HEK293 (cell line): ENCODE measurements around the gene KRT80.

Experiments
- CTCF ChIA-PET: fragments of 350-600 bp; formaldehyde crosslinking; extraction: SDS; loops from one replicate; lab custom pipeline; 2021; ENCODE audit warnings: antibody characterized with exemption; lab: Yijun Ruan, JAX
- POLR2A ChIA-PET: fragments of 300-600 bp; formaldehyde crosslinking; extraction: SDS; loops from one replicate; lab custom pipeline; 2020; ENCODE audit warnings: antibody characterized with exemption, inconsistent platforms; lab: Yijun Ruan, JAX
- H3K27ac ChIP-seq: fragments of 200-500 bp; sonication (Bioruptor generic); 2 replicates; pipeline ENCODE4 v1.5.1; 2014; ENCODE audit warnings: low read depth, low read length, control low read depth, inconsistent platforms; ENCODE audit errors: extremely low read depth
- H3K36me3 ChIP-seq, 2 experiments: fragments of 200-500 bp in 1 of 2; sonication (Bioruptor generic) in 1 of 2; 1 replicate in 1 of 2; 2 replicates in 1 of 2; pipeline ENCODE4 v1.5.1; 2014 to 2017; ENCODE audit warnings: inconsistent platforms in 2 of 2, low read length in 2 of 2; ENCODE audit not compliant: control insufficient read depth in 2 of 2, insufficient read depth in 1 of 2
- H3K4me1 ChIP-seq: fragments of 200-500 bp; sonication (Bioruptor generic); 2 replicates; pipeline ENCODE4 v1.5.1; 2014; ENCODE audit warnings: mild to moderate bottlenecking, low read length, inconsistent platforms; ENCODE audit not compliant: control insufficient read depth, insufficient read depth
- H3K4me3 ChIP-seq: 2 replicates; pipeline ENCODE4 v1.5.1; 2011; ENCODE audit warnings: low read depth, mild to moderate bottlenecking, control low read depth, low read length, moderate library complexity
- H3K9me3 ChIP-seq: fragments of 200-500 bp; sonication (Bioruptor generic); 2 replicates; pipeline ENCODE4 v1.5.1; 2014; ENCODE audit warnings: low read depth, low read length, inconsistent platforms; ENCODE audit not compliant: control insufficient read depth, insufficient read depth
- PRDM10 ChIP-seq: fragments of 450-650 bp; formaldehyde crosslinking; IDR thresholded peaks from 2 replicates; pipeline ENCODE4 v1.5.1; 2016; ENCODE audit warnings: missing biosample characterization, missing genetic modification characterization
- PRDM4 ChIP-seq: fragments of 450-650 bp; formaldehyde crosslinking; IDR thresholded peaks from 2 replicates; pipeline ENCODE4 v1.5.1; 2017; ENCODE audit warnings: missing biosample characterization, missing genetic modification characterization
- ZBTB26 ChIP-seq: fragments of 450-650 bp; formaldehyde crosslinking; optimal IDR thresholded peaks from 2 replicates; pipeline ENCODE3; 2016; ENCODE audit warnings: missing biosample characterization, mild to moderate bottlenecking, missing genetic modification characterization
- ZFP69B ChIP-seq: fragments of 450-650 bp; formaldehyde crosslinking; IDR thresholded peaks from 2 replicates; pipeline ENCODE4 v1.5.1; 2016; ENCODE audit warnings: missing biosample characterization, missing genetic modification characterization
- ZIC2 ChIP-seq: fragments of 450-650 bp; formaldehyde crosslinking; IDR thresholded peaks from 2 replicates; pipeline ENCODE4 v1.5.1; 2016; ENCODE audit warnings: missing biosample characterization, missing genetic modification characterization
- ZNF174 ChIP-seq: fragments of 450-650 bp; formaldehyde crosslinking; IDR thresholded peaks from 2 replicates; pipeline ENCODE4 v1.5.0; 2017; ENCODE audit warnings: missing biosample characterization, mild to moderate bottlenecking, missing genetic modification characterization
- ZNF211 ChIP-seq: fragments of 450-650 bp; formaldehyde crosslinking; IDR thresholded peaks from 2 replicates; pipeline ENCODE4 v1.5.1; 2016; ENCODE audit warnings: low read depth, missing biosample characterization, missing genetic modification characterization
- ZNF350 ChIP-seq: fragments of 450-650 bp; formaldehyde crosslinking; IDR thresholded peaks from 2 replicates; pipeline ENCODE4 v1.5.0; 2017; ENCODE audit warnings: missing biosample characterization, mild to moderate bottlenecking, missing genetic modification characterization
- ZNF398 ChIP-seq: fragments of 450-650 bp; formaldehyde crosslinking; IDR thresholded peaks from 2 replicates; pipeline ENCODE4 v1.5.1; 2017; ENCODE audit warnings: missing biosample characterization, missing genetic modification characterization
- ZNF544 ChIP-seq: fragments of 450-650 bp; formaldehyde crosslinking; IDR thresholded peaks from 2 replicates; pipeline ENCODE4 v1.5.0; 2017; ENCODE audit warnings: missing biosample characterization, missing genetic modification characterization
- ZNF677 ChIP-seq: fragments of 450-650 bp; IDR thresholded peaks from 2 replicates; pipeline ENCODE4 v1.5.0; 2018; ENCODE audit warnings: missing biosample characterization, mild to moderate bottlenecking, missing genetic modification characterization, moderate library complexity
- ZNF747 ChIP-seq: fragments of 450-650 bp; formaldehyde crosslinking; IDR thresholded peaks from 2 replicates; pipeline ENCODE4 v1.5.1; 2016; ENCODE audit warnings: missing biosample characterization, missing genetic modification characterization
- ZNF830 ChIP-seq: fragments of 450-650 bp; IDR thresholded peaks from 2 replicates; pipeline ENCODE4 v1.5.0; 2018; ENCODE audit warnings: missing biosample characterization, missing genetic modification characterization, low read depth, mild to moderate bottlenecking, moderate library complexity
- ZNF843 ChIP-seq: fragments of 450-650 bp; formaldehyde crosslinking; IDR thresholded peaks from 2 replicates; pipeline ENCODE4 v1.5.1; 2016; ENCODE audit warnings: missing biosample characterization, missing genetic modification characterization
- ZSCAN5A ChIP-seq: fragments of 450-650 bp; formaldehyde crosslinking; IDR thresholded peaks from 2 replicates; pipeline ENCODE4 v1.5.1; 2016; ENCODE audit warnings: missing biosample characterization, missing genetic modification characterization

KRT80 gene

GRCh38 chr12:52169886-52170285 is 21.9 kb downstream of the KRT80 start:
- CTCF ChIA-PET: interaction anchor here (0.6 to 7.8 kb wide), 5 partner anchors 21 to 157 kb away, joined by 4 to 62 read pairs (median 4); partner anchors contain the start of gene KRT80
- TF ChIP-seq ZNF350 (tag by site-specific recombination): no peak
- peak; percentile 35; the same call in 1 of the 2 replicates for TF ChIP-seq ZNF398 (tag by site-specific recombination)
- TF ChIP-seq PRDM10 (tag by site-specific recombination): peak; percentile 68
- no peak for TF ChIP-seq ZBTB26 (tag by site-specific recombination)
- TF ChIP-seq ZSCAN5A (tag by site-specific recombination): no peak
- no peak for TF ChIP-seq ZNF211 (tag by site-specific recombination)
- no peak for TF ChIP-seq ZNF544 (tag by site-specific recombination)
- Histone ChIP-seq H3K36me3 (no peaks in the 10 kb centered on the region), H3K9me3 (no peaks in the 10 kb centered on the region), H3K4me1 (no peaks in the 10 kb centered on the region), H3K4me3 (no peak overlapping the region), H3K27ac (no peak overlapping the region)
- POLR2A ChIA-PET: interaction anchor here (0.6 kb wide), 1 partner anchor 22 kb away, joined by 3 read pairs; no protein-coding TSS in a partner anchor

- Histone ChIP-seq H3K27ac (no peak overlapping the region), H3K36me3 (no peaks in the 10 kb centered on the region), H3K4me3 (no peak overlapping the region)
- POLR2A ChIA-PET: no interaction called here
- TF ChIP-seq ZNF174 (tag by site-specific recombination) (no peak), ZNF830 (no peak), PRDM4 (tag by site-specific recombination) (no peak), ZNF677 (no peak), ZIC2 (tag by site-specific recombination) (peak; percentile 54), ZNF843 (no peak), ZNF747 (tag by site-specific recombination) (no peak), ZFP69B (tag by site-specific recombination) (no peak)
- TF ChIP-seq, all 188 proteins: peak for 1
- Histone ChIP-seq H3K4me1 (no peaks in the 10 kb centered on the region), H3K9me3 (no peaks in the 10 kb centered on the region)
- CTCF ChIA-PET: interaction anchor here (0.6 to 7.8 kb wide), 8 partner anchors 7 to 194 kb away, joined by 3 to 62 read pairs (median 4); no protein-coding TSS in a partner anchor
These were observed 23.6 kb downstream of the KRT80 start for GRCh38 chr12:52168019-52168717.
